GOT3 (cell line): ENCODE data around the gene VSNL1.

ENCODE experiments used
- DNase-seq: peaks from one replicate; lab custom pipeline; 2025; ENCODE audit warnings: mixed read lengths; lab: John Stamatoyannopoulos, UW

The VSNL1 gene

DNA sequence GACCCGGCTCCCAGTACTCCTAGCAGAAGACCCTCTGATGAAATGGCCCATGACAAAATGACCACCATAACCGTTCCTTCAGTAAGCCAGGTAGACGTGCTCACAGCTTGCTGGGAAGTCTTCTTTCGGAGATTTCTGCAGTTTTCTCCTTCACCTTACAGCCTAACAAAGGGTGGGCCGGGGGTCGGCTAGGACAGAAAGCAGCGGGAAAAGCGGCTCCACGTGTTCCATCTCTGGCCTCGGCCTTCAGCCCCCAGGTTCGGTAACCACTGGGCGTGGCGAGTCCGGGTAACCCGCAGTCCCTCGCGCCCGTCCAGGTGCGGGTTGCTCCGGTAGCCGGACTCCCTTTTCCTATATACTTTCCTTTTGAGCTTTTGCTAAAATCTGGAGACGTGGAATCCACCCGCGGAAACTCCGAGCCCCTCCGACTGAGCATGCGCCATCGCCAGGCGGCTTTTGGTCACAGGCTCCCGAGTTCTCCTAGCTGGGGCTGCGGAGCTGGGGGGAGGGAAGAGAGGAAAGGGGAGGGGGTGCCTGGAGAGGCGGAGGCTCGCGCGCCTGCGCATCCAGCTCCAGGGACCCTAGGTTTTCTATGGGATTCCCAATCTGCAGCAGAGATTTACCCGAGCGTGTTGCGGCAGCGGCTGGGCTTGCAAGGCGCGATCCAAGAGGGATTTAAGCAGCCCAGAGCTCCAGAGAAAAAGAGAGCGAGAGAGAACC is at the start of gene VSNL1:
Gene VSNL1 (plus strand): TSS at position 604 of the 720 bp plus-strand sequence. CDS start 51,379 bp downstream, outside the sequence.
- DNase-seq: peak; percentile 5

DNA sequence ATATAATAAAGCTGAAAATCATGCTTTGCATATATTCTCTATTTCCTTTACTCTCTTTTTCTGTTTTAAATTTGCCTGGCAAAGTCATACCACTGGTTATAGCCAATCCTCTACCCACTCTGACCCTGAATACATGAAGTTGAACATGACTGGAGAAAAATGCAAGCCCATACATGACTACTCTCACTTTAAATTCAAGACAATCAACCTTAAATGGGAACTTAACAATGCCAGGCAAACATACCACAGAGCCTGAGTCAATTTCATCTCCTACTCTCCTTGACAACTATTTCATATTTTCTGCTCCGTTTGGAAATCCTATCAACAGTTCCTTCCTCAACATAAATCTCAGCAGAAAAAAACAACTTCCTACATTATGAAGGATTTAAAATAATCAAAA is 44.9 kb upstream of the VSNL1 start:
- no peak for DNase-seq

DNA sequence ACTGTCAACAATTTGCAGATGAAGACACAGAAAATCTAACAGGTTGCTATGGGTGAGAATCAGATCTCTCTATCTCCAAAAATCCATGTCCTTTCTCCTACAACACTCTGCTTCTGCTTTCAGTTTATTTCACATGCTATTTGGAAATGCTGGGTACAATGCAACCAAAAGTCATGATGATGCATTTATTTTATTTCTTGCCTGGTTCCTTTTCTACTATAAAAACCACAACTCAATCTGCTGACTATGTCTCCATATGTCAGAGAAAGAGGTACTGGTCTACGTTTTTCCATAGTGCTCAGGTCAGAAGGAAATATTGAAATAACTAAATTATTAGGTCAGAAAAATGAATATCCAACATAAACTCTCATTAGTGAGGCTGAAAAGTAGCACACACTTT is 42.8 kb upstream of the VSNL1 start:
- DNase-seq: no peak

DNA sequence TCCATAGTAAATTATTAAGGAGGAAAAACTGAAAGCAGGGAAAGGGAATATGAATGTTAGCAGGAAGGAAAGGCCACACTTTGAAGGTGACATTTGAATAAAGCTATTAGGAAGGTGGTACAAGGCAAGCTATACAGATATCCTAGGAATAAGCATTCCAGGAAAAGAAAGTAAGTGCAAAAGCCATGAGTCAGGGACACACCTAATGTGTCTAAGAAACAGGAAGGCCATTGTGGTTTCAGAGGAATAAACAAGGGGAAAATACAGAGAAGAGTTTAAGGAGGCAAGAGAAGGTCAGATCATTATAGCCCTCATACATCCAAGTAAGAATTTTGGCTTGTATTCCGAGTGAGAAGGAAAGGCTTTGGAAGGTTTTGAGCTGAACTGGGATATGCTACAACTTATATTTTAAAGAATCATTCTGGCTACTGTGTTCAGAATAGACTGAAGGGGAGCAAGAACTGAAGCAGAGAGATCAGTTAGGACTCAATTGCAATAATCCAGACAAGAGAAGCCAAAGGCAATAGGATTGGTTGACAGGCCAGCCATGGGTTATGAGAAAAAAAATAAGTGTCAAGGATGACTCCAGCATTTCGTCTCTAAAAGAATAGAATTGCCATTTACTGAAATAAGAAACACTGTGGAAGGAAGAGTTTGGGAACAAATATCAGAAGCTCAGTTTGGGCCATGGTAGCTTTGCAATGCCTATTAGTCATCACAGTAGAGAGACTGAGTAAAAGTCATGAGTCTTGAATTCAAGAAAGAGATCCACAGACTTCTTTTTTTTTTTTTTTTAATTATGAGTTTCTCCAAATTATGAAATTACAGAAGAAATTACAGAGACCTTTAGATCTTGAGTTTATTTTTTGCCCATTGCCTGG is 33.5 kb upstream of the VSNL1 start:
- no peak for DNase-seq

DNA sequence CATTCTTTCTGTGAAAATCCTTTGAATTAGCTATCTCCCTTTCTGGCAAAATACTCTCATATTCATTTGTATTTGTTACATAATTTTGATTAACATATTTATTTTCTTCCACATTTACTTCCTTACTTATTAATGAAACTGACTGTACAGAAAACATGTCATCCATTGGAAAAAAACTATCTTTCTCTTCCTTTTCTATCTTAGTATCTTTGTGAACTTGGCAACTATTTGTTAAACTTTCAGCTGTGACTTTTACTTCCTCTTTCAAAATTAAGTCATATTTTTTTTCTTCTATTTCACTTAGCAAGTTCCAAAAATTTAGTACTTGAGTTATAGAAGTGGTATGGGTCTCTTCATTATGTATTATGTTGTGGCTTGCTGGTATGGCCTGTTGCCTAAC is 24.8 kb upstream of the VSNL1 start:
- no peak for DNase-seq

DNA sequence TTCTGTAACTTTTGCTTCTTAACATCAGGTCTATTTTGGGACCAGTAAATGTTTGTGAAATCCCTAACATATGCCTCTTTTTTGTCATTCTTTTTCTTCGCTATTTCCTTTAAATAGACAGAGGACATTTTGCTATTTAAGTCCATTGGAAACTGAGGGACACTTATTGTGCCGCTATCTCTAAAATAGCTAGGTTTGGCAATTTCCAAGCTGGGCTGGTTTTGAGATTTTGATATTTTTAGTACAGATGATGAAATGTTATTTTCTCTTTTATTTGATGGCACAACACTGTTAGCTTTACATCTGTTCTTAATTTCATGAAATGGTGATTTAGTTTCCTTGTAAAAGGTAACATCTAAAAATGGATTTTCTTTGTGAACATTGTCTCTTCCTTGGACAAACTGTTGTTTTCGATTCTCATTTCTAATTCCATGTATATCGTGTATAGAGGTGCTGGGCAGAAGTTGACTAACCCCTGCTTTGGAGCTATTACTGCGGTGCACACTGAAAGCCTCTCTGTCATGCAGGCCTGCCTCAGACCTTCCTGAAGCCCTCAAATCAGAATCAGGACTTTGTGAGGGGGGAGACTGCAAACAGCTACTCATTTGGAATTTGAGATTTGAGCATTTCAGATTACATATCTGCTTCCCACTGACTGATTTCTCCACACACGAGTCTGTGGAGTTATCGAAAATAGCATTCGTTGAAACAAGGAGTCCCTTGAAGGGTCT is 22.9 kb upstream of the VSNL1 start:
- no peak for DNase-seq

DNA sequence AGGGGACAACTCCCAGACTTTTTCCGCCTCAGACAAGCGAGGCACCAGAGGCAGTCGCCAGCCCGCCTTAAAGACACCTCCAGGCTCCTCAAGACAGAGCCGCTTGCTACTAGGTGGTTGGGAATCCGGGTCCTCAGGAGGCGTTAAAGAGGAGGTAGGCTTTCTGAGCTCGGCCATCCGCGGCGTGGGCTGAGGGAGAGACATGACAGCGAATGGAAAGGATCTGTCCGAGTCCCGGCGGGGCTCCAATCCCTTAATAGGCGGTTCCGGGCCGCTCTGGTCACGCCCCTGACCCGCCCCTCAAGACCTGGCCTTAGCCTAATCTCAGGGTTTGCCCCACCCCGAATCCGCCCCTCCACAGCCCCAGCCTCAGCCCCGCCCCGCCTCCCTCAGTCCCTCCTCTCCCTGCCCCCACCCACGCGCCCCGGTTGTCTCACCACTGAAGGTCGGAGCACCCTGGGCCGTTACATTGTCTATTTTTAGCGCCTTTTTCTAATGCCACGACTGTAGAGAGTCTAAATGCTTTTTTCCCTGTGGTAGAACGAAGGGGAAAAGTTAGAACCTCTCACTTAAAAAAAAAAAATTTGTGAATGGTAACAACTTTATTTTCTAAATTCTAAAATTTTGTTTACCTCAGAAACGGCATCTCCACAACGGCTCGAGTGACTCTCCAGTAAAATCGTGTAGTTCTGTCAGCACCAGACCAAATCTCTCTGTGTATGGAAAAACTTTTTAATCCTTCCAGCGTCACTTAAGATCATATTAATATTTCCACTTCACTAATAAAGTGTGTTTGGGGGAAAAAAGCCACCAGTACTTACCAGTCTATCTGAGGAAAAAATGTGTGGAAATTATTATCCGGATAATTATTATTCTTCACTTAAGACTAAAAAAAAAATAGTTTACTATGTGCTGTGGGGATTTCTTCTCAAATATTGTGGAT is 22.0 kb upstream of the VSNL1 start, which contains the start of gene RAD51AP2:
Gene RAD51AP2 (minus strand): TSS at position 229 of the 943 bp plus-strand sequence. CDS start 25 bp downstream, at position 204.
- DNase-seq: peak; percentile 41

DNA sequence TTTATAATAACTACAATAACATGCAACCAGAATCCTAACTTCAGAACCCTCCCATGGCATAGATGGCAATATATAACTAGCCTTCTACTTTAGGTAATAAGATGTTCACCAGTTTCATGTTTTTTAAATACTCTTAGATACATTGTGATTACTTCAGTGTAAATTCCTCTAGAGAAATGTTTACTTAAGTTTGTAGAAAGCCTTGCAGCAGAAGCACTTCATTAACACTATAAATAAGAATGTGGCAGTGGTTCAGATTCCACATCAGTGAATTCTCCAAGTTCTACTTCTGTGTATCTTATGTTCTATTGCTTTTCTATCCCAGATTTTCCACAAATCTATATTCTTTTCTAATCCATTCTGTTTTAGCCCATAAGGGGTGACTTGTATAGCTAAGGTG is 21.0 kb upstream of the VSNL1 start:
- no peak for DNase-seq

DNA sequence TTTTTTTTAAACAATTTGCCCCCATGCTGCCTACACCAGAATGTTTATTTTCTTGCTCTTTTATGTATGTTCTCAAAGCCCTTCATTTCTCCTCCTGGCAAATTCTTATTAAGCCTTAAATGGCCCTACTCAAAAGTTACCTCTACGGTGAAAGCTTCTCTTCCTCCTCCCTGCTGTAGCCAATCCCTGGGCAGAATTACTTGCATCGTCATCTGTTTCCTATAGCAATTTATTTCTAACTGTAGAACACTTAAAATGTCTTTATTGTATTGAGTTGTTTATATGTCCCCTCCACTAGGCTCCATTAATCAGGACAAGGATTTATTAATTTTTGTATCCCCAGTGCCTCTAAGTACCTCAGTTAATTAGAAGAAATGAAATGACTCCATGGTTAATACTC is 19.7 kb upstream of the VSNL1 start:
- DNase-seq: no peak

DNA sequence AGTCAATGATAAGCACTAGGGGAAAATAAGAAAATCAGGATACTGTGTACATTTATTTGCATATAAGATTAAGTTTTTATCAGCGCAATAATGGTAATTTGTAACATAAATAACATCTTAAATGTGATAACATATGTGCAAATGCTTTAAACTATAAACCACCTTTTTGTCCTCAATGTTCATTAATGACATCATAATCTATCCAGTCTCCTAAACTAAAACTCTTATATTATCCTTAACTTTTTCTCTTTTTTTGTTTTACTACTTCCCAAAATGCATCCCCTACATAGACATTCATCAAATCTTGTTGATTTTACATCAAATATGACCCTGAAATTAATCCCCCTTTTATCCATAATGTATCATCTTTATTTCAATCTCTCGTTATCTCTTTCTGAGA is 18.9 kb upstream of the VSNL1 start:
- no peak for DNase-seq

DNA sequence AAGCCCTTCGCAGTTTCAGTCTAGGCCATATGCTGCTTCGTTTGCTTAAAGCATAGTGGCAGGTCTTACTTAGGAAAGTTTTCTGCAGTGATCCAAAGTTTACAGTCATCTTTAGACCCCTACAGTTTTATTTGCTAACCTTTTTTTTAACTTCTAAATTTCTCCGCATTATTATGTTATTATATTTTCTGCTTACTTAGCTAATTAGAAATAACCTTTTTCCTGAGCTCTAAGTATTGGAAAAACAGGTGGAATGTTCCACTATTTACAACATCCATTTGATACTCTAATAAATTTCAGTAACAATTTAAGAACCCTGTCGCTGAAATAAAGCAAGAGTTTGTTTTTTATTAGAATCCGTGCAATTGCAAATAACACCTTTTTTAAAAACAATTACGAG is 18.2 kb upstream of the VSNL1 start:
- no peak for DNase-seq

DNA sequence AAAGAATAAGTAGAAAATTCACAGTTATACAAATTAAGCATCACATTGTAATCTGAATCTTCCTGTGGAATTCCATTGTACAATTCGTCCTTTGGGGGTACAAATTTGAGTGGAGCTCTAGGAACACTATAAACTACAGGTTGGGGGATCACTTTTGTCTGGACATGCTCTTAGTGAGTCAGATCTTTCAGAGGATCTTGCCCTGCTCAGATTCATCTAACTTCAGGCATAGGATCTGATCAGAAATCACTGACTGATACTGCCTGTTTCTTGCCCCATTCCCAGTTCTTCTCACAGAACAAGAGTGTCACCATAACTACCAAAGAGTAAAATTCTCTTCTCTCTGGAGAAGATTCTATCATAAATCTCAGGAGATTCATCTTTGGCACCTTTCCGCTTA is 10.7 kb upstream of the VSNL1 start:
- DNase-seq: no peak

DNA sequence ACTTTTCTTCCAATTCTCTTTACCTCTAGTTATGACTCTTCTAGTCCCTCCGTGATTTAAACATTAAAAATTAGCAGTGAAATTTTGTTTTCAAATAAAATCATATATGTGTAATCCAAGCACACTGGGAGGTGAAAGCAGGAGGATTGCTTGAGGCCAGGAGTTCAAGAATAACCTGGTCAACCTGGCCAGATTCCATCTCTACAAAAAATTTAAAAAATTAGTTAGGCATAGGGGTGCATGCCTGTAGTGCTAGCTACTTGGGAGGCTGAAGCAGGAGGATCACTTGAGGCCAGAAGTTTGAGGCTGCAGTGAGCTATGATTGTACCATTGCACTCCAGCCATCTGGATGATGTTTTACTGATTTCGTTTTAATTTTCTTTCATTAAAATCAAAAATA is 7.0 kb upstream of the VSNL1 start:
- no peak for DNase-seq

DNA sequence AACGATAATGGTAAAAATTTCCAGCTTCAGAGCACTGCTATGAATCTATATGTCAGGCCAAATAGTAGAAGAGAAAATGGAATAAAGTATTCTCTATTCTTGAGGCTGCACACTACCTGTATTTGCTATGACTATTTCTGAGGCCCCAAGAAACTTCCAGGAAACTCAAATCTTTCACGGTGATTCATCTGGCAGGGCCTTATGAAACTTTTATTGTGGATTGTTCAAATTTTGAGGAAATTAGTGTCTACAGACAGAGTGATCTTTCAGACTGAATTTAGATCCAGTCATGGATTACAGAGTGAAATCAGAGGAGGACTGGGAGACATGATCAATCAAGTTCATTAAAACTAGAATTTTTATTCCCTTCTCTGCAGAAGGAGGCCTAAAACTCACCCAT is 4.1 kb upstream of the VSNL1 start:
- no peak for DNase-seq

DNA sequence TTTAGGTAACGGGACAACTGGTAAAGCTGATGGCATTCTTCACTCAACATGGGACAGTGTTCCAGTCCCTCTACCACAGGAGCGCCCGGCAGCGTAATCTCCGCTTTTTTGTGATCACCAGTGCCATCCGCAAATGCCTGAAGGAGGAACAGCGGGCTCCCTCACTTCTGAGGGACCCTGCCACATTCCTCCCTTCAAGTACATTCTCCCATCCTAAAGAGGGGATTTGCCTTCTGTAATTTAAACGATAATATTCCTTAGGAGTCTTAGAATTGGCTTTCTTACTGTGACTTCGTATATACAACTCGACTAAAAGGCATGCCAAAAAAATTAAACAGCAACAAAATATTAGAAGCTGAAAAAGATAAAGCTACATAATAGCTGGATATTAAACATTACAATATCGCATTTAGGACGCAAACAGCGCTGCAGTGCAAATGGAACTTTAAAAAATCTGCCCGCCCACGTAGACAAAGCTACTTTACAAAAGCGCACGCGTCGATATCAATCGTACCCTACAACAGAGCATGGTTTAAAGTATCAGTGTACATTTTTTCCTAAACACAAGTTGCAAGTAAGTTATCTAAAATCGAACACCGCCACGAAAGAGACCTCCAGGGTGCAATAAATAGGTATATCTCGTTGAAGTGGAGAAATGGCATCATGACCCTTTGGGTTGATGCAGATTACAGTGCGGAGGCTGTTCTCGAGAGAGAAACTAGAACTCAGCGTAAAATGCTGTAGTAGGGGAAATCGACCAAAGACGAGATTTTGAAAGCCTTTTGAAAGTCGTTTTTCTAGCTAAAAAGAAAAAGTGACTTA is 2.3 kb upstream of the VSNL1 start:
- DNase-seq: no peak

DNA sequence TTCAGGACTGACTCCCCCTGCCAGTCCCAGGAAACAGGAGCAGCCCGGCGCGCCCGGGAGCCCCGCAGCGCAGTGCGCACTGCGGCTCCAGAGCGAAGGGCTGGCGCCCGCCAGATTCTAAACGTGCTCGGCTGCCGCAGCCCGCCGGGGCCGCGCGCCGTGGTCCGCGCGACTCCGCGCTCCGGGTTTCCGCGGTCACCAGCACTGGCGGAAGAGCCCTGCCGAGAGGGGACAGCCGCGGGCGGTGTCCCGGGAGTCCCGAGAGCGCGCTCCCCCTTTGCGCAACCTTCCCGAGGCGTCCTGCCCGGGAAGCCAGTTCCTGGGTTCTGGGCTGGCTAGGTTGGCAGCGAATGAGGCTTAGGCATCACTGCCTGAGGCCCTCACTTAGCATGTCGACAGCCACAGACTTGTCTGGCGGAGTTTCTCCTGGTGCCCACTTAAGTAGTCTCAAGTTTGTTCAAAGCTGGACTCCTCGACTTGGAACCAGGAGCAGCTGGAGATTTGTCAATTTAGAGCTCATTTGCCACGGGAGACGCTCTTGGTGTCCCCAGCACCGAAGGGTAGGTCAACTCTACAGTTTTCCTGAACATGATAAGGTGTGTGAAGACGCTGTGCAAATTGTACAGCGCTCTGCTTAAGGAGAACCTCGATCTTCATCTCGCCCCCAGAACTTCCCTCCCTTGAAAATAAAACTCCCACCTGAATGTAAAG is 1.5 kb upstream of the VSNL1 start:
- DNase-seq: peak; percentile 11

DNA sequence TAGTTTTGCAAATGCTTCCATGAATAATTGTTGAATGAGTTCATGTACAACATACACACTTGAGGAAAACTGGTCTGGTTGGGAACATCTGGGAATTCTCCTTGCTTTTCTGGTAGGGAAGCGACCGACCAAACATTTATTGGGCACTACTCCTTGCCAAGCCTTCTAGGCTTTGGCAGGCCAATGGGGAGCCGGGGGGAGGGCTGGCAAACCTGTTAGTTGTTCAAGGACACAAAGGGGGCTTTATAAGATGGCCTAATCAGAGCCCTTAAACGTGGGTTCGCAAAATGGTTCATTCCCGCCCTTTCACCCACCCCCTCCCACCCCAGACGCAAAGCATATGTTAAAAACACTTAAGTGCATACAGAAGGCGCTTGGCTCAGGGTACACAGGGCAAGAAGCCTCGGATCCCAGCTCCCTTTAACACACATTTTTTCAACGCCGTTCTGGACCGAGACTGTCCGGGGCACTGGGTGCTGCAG is 844 bp upstream of the VSNL1 start:
- no peak for DNase-seq

DNA sequence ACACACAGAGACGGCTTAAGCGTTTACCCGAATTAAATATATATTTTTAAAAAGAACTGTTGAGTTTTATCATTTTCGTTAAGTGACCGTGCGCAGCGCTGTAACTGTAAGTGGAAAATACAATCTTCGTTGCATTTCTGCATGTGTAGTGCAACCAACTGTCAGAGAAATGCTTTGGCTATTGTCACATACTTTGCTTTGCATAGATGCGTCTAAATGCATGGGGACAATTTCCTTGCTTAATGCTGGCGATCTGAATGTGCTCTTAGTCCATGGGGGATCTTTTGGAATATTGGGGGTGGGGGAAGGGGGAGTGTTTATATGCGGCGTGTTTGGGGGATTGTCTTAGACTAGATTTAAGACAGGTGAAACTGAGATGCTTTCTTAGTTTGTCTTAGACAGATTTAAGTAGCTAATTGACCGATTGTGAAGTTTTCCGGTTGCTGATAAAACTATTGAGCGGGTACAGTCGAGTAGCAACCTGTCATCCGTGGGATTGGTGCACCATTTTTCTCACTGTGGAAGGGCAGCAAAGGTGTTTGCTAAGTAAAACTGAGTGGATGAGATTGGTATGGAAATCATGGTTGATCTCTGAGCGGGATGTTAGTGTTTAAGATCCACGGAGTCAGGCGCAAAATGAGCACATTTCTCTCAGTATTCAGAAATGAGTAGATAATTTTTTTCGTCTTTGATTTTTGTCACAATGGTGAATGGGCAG is 476 bp downstream of the VSNL1 start:
- DNase-seq: no peak

DNA sequence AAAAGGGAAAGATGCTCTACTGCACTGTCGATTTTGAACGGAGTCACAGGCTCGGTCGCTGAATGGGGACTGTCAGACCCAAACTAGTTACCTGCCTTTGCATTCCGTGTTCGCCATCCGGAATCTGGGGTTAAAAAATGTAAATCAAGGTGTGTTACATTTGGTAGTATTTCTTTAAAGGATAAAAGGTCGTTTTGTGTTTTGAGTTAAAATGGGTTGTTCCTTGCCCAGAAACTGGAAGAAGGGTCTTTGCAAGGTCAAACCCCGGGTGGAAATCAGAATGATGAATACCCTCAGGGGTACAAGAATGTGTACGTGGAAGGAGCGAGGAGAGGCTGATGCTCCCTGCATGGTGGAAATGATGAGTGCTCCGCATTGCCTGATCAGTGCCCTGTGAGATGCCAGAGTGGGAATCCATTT is 1.0 kb downstream of the VSNL1 start:
- DNase-seq: no peak
